D721Med (cell line): ENCODE measurements around the gene MRM2.

Experiments used
- DNase-seq: peaks from one replicate; pipeline ENCODE4 v3.0.0; 2011; ENCODE audit warnings: low spot score; ENCODE audit not compliant: insufficient read length
- FAIRE-seq: peaks from 2 replicates; lab custom pipeline; 2011; peaks lifted over from hg19 to GRCh38; lab: Jason Lieb, UNC
- CTCF ChIP-seq: IDR thresholded peaks from 2 replicates; pipeline ENCODE4 v1.5.1; 2012; ENCODE audit warnings: mild to moderate bottlenecking, control low read depth; ENCODE audit not compliant: insufficient read depth; ENCODE audit errors: missing control alignments

The MRM2 gene

GRCh38 chr7:2283074-2283473, 41.1 kb upstream of the MRM2 start:
- no peak for FAIRE-seq
- no peak for TF ChIP-seq CTCF
- DNase-seq: no peak

DNA sequence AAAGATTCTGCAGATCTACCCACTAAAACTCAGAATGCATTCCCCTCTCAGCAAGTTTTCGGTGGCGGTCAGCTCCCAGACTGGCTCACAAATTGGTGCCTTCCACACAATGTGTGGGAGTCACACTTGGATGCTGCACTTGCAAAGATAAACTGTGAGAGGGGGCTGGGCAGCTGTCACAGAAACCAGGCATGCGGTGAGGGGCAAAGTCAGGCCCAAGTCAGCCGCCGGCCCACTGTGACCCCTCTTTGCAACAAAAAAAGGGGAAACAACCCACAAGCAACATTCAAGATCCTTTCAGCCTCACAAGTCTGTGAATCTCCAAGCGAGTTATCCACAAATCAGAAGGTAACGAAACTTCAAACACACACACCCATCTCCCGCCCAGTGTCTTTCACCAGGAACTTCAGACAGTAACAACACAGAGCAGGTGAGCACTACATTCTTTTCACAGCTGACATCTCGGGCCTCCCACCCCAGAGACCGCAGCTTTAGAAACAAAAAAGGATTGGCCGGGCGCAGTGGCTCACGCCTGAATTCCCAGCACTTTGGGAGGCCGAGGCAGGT, 40.3 kb upstream of the MRM2 start:
- FAIRE-seq (no peak), DNase-seq (no peak)
- TF ChIP-seq CTCF: no peak

DNA sequence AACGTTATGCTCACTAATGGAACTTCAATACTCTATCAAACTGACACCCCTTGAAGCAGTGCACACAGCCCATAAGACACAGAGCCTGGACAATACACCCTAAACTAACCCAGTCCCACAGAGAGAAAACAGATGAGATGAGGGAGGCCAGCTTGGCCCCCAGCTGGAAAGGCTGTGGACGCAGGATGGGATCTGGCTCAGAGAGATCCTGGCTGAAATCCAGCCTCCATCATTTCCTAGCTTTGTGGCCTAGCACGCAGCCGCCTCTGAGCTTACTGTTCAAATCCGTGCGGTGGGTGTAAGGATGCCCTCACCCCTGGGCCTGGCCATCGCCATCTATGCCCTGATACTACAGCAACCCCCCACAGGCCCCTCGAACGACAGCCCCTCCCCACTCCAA, 39.5 kb upstream of the MRM2 start:
- no peak for TF ChIP-seq CTCF
- no peak for FAIRE-seq
- no peak for DNase-seq

DNA sequence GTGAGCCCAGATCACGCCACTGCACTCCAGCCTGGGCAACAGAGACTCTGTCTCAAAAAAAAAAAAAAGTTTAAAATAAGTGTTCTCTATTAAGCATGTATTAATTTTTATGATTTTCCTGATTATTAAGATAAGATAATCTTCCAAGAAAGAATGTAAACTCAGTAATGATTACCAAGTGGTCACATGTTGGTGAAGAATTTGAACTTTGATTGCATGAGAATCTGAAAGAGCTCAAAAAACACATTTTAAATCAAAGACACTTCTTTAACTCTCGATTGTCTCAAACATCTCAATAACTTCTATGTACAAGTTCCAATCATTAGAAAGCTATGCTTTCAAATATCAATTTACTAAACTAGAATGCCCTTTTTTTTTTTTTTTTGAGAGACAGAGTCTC, 38.4 kb upstream of the MRM2 start:
- DNase-seq (no peak), FAIRE-seq (no peak)

DNA sequence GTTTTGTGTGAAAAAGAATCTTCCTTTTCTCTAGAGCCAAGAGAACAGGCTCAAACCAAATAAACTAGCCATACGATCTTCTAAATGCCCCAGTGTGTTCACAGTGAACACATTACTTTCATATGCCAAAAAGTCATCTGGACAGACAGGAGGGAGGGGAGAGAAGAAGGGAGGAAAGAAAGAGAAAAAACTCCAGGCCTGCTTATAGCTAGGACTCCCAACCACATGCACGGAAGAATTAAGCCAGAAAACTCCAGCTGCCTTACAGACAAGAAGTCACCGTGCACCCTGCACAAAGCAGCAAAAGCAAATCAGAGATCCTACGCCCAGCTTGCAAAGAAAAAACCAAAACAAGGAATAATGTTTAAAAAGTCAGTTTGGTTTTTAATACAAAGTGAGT, 37.9 kb upstream of the MRM2 start:
- FAIRE-seq: no peak

More for the DNA sequence above, 38.4 kb upstream of the MRM2 start:
- TF ChIP-seq CTCF: no peak

GRCh38 chr7:2278026-2278425, 36.0 kb upstream of the MRM2 start:
- TF ChIP-seq CTCF: no peak
- DNase-seq: no peak
- FAIRE-seq: no peak

More for the DNA sequence above, 37.9 kb upstream of the MRM2 start:
- no peak for TF ChIP-seq CTCF
- no peak for DNase-seq

DNA sequence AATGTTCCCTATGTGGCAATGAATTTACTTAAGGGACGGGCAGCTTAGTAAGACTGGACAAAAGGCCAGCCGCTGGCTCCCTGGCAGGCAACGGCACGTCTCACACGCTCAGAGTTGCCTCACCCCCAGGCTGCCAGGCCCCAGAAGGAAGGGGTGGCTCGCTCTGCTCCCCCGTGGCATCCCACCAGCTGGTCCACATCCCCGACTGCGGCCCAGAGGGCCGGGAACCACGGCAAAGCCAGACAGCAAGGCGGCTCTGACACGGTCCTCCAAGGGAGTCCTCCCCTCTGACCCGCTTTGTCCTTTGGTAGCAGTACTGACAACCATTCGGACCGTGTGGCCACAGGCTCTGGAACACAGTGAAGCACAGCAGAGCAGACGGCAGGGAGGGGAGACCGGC, 34.1 kb upstream of the MRM2 start:
- no peak for FAIRE-seq
- no peak for TF ChIP-seq CTCF
- DNase-seq: no peak
